Eye (tissue), 1 donor: Measurements from ENCODE around the gene MARK4.

ENCODE experiments used
- DNase-seq: peaks from one replicate; pipeline ENCODE4 v3.0.0-alpha.2; 2015

The MARK4 gene

GRCh38 chr19:45344621-45345505, 93.8 kb downstream of the MARK4 start:
- no peak for DNase-seq

- no peak for DNase-seq
Measured at GRCh38 chr19:45345506-45345860, 94.4 kb downstream of the MARK4 start.

- no peak for DNase-seq
Measured at GRCh38 chr19:45346449-45346848, 95.4 kb downstream of the MARK4 start.

DNA sequence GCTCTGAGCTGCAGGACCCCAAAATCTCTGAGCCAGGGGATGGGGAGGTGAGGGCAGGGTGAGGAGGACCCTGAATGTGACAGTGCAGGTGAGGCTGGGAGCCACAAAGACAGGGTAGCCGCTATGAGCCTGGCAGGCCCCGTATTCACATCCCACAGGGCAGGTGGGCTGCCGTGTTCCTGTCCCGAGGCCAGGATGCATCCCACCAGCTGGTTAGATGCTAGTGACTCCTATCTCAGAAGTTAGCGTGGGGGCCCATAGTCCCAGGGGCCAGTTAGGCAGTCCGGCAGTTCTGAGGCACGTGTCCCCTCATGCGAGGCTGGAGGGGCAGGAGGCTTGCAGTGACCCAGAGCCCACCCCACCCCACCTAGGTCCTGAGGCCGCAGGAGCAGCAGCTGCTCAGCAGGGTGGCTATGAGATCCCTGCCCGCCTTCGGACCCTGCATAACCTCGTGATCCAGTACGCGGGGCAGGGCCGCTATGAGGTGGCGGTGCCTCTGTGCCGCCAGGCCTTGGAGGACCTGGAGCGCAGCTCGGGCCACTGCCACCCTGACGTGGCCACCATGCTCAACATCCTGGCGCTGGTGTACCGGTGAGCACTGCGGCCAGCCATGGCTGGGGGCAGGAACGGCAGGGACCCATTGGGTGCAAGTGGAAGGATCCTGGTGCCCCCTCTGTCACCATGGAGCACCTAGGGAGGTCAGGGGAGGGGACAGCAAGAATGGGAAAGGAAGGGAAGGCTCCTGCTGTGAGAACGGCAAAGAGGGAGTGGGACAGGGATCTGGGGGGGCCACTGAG, 96.7 kb downstream of the MARK4 start:
- no peak for DNase-seq

- DNase-seq = no peak
Measured at GRCh38 chr19:45348367-45349125, 97.5 kb downstream of the MARK4 start.

DNA sequence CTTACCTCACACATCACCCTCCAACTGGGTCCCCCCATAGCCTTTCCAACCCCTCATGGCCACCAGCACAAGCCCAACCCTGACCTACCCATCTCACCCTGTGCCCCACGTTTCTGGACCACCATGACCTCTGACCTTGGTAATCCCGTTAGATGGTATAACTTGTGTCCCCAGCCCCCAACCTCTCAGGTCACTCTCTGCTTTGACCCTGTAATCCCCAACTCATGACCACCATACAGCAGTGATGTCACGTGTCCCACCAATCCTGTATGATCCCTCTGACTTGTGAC, 98.0 kb downstream of the MARK4 start:
- DNase-seq = no peak

DNA sequence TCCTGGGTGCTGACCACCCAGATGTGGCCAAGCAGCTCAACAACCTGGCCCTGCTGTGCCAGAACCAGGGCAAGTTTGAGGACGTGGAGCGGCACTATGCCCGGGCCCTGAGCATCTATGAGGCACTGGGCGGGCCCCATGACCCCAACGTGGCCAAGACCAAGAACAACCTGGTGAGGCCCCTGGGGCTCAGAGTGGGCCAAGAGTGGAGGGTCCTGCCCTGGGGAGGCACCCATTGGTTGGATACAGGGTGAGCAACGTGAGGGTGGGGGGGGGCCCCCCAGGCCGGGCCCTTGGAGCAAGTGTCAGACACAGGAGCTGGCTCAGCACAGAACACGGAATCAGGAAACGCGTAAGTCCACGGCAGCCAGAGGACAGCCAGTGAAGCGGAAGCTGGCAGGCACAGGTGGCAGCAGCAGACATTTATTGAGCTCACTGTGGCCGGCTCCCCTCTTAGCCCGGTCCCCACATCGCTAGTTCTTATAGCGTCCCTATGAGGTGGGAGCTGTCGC, 98.4 kb downstream of the MARK4 start:
- DNase-seq = no peak

DNA sequence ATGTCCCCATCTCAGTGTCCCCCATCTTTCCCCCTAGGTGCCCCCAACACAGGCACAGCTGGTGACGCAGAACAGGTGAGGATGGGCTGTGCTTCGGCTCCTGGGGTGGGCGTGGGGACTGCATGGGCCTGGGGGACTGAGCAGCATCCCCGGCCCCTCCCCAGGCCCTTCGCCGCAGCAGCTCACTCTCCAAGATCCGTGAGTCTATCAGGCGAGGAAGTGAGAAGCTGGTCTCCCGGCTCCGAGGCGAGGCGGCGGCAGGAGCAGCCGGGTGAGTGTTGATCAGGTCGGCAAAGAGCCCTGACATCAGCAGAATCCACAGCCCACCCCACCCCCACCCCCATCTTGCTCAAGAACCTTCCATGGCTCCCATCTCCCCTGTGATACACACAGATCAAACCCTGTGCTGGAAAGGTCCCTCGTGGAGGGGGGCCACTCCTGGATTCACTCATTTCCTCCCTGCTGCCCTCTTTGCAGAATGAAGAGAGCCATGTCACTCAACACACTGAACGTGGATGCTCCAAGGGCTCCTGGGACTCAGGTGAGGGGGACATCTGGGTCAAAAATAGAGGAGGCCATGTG, 99.5 kb downstream of the MARK4 start:
- DNase-seq = no peak

DNA sequence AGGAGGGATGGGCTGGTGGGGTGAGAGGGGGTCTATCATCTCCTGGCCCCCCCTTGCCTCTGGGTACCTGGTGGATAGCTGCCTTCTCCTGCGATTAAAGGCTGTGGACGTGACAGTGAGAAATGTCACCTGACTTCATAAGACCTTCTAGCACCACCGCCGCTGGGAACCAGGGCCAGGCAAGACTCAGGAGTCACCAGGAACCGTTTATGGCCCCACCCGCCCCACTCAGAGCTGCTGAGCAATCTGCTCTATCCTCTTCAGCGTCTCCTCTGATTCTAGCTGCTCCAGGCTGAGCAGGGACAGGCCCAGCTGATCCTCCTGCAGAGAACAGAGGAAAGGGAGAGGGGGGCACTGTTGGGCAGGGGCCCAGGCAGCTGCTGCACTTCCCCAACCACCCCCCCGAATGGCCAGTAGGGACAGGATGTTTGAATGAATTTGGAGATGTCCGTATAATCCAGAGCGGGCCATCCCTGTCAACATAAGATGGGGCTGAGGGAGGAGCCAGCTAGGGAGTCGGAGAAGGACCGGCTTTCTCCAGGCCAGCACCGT, 100.4 kb downstream of the MARK4 start:
- no peak for DNase-seq

- DNase-seq = no peak
Measured at GRCh38 chr19:45352062-45352461, 101.0 kb downstream of the MARK4 start.

DNA sequence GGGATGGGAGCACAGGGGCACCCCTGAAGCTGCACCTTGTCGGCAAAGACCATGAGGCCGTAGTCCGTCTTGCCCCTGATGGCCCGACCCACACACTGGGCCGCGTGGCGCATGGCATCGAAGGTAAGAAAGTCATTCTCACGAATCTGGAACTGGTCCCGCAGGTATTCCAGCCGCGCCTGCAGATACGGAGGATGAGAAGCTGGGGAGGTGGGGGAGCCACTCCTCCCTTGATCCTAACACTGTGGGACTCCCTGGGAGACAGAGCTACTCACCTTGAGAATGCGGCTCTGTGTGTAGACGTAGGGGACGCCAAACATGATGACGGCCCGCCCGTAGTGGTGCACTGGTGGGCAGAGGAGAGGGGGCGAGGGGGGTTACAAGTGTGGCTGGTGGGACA, 101.4 kb downstream of the MARK4 start:
- no peak for DNase-seq

GRCh38 chr19:45352914-45353796, 102.1 kb downstream of the MARK4 start:
- no peak for DNase-seq

DNA sequence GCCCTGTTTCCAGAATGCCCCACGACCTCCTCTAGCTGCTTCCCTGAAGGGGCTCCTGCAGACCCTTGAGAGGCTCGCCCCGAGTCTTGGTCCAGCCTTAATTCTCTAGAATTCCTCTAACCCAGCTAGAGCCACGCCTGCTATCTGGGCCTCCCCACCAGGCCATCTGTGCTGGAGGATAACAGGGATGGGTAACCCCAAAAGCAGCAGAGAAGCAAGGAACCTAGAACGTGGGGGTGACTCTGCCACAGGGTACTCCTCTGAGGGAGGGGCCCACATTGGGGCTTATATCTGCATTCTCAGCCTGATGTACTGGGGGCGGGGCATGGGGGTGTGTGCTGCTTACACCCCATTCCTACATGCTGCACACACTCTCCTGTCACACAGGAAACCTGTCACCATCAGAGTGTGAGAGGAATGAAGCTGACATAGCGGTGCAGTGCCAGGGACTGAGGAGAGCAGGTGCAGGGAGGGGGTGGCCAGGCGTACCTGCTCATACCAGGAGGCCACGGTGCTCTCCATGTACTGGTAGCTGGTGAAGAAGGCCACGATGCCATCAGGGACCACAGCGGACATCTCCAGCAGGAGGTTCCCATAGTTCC, 103.3 kb downstream of the MARK4 start:
- no peak for DNase-seq
